Fibroblast of lung (primary cell): ENCODE data around the gene HOXC11.

ENCODE experiments used
- CTCF ChIP-seq, 2 donors: IDR thresholded peaks in 1 of 2; conservative IDR thresholded peaks in 1 of 2; 1 replicate in 1 of 2; 2 replicates in 1 of 2; pipeline ENCODE4 v1.5.1; 2011 to 2012; ENCODE audit warnings: low read length in 2 of 2, control low read depth in 1 of 2, inconsistent platforms in 1 of 2, low read depth in 1 of 2, mild to moderate bottlenecking in 1 of 2
- EZH2 ChIP-seq: IDR thresholded peaks from 2 replicates; pipeline ENCODE4 v1.5.1; 2012; ENCODE audit warnings: low read length, control low read depth, mild to moderate bottlenecking; ENCODE audit errors: missing control alignments

- TF ChIP-seq CTCF (conservative IDR thresholded peaks at IDR 0.05 in 1 of 2, IDR thresholded peaks at IDR 0.05 in 1 of 2; ENCODE audit: low read depth in 1 of 2, low read length in 2 of 2): no peak
- TF ChIP-seq EZH2: peak; percentile 66
Observed at GRCh38 chr12:53937099-53937498, 35.8 kb upstream of the HOXC11 start.
